ENCODE results near the gene SDK1. TPM values are rescaled to one million over a fixed set of nuclear protein-coding genes. Genes with fewer than 3 reads are reported as not detected.

Gene SDK1
- total RNA-seq, 1 donor from 2014 or later, result 0.26 TPM

DNA sequence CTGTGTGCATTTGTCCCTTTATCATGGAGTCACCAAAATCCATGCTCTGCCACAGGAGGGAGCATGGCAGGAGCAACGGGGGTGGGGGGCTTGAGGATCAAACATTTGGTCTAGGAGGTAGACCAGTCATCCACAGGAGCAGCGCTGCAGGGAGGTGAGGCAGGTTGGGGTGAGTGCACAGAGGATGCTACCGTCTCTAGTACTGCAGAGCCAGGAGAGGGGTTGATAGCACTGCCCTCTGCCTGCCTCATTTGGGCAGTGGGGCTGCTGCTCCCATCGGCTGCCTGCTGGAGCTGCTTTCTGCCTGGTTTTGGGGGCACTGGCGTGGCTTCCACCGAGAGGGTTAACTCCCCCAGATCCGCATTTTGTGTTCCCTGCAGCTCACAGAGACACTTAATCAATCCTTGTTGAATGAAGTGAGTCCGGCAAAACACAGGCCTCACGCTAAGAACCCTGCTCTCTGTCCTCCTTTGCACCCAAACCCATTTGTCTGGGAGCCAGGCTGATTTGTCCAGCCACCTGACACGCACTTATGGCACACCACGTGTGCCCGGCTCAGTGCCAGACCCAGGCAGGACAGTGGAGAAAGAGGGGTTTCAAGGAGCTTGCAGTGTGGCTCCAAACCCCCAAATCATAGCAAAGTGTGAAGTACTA, 854.0 kb downstream of the SDK1 start:
- DNase-seq (ENCODE audit: low read depth), result no peak
- TF ChIP-seq, protein P1, sequence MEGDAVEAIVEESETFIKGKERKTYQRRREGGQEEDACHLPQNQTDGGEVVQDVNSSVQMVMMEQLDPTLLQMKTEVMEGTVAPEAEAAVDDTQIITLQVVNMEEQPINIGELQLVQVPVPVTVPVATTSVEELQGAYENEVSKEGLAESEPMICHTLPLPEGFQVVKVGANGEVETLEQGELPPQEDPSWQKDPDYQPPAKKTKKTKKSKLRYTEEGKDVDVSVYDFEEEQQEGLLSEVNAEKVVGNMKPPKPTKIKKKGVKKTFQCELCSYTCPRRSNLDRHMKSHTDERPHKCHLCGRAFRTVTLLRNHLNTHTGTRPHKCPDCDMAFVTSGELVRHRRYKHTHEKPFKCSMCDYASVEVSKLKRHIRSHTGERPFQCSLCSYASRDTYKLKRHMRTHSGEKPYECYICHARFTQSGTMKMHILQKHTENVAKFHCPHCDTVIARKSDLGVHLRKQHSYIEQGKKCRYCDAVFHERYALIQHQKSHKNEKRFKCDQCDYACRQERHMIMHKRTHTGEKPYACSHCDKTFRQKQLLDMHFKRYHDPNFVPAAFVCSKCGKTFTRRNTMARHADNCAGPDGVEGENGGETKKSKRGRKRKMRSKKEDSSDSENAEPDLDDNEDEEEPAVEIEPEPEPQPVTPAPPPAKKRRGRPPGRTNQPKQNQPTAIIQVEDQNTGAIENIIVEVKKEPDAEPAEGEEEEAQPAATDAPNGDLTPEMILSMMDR (IDR thresholded peaks at IDR 0.05; ENCODE audit: insufficient read depth, low read length, severe bottlenecking), result no peak
- FAIRE-seq, result no peak
- Histone ChIP-seq H3K4me3 (ENCODE audit: low read depth, low read length) (no peak overlapping the region), H3K27me3 (ENCODE audit: control insufficient read depth, insufficient read depth, low read length) (no peaks in the 10 kb centered on the region), H3K36me3 (ENCODE audit: control insufficient read depth, insufficient read depth, low read length) (no peaks in the 10 kb centered on the region)

DNA sequence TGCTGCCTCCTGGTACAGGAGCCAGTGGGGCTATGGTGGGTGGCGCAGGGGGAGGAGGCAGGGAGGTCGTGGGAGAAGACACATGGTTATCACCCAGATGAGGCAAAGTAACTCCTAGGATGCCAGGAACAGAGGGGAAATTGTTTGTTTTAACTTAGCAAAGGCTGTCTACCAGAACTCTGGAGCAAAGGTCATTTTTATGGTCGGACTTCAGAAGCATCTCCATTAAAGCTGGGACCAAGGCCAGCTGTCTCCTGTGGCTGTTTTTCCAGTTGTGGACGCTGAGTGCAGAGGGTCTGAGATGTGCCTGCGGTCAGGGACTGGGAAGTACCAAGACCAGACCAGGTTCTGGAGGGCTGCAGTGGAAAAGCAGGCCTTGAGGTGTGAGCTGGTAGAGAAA, 855.1 kb downstream of the SDK1 start:
- DNase-seq (ENCODE audit: low read depth), result no peak
- FAIRE-seq, result no peak
- no peaks in the 10 kb centered on the region for H3K36me3 ChIP-seq (ENCODE audit: control insufficient read depth, insufficient read depth, low read length)
- H3K27me3 ChIP-seq (ENCODE audit: control insufficient read depth, insufficient read depth, low read length), result no peaks in the 10 kb centered on the region
- no peak overlapping the region for H3K4me3 ChIP-seq (ENCODE audit: low read depth, low read length)
- TF ChIP-seq, protein P1 (IDR thresholded peaks at IDR 0.05; ENCODE audit: insufficient read depth, low read length, severe bottlenecking), result no peak

DNA sequence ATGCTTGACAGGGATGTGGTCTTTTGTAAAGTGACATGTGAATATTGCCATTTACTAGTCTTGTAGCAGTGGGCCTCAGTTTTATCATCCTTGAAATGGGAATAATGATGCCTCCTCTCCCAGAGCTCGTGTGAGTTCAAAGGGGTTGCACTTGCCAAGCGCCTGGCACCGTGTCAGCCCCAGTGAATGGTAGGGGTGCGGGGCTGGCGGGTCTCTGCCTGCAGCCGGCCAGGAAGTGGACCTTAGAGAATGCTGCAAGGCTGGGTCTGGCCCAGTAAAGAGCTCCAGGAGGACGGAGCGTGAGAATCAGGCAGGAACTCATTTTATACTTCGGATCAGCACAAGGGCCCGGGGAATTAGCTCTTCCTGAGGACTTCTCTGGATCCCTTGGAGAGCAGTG, 856.6 kb downstream of the SDK1 start:
- FAIRE-seq (no peak), DNase-seq (ENCODE audit: low read depth) (no peak)
- no peaks in the 10 kb centered on the region for H3K36me3 ChIP-seq (ENCODE audit: control insufficient read depth, insufficient read depth, low read length)
- no peaks in the 10 kb centered on the region for H3K27me3 ChIP-seq (ENCODE audit: control insufficient read depth, insufficient read depth, low read length)
- H3K4me3 ChIP-seq (ENCODE audit: low read depth, low read length), result no peak overlapping the region
- TF ChIP-seq, protein P1 (IDR thresholded peaks at IDR 0.05; ENCODE audit: insufficient read depth, low read length, severe bottlenecking), result no peak

DNA sequence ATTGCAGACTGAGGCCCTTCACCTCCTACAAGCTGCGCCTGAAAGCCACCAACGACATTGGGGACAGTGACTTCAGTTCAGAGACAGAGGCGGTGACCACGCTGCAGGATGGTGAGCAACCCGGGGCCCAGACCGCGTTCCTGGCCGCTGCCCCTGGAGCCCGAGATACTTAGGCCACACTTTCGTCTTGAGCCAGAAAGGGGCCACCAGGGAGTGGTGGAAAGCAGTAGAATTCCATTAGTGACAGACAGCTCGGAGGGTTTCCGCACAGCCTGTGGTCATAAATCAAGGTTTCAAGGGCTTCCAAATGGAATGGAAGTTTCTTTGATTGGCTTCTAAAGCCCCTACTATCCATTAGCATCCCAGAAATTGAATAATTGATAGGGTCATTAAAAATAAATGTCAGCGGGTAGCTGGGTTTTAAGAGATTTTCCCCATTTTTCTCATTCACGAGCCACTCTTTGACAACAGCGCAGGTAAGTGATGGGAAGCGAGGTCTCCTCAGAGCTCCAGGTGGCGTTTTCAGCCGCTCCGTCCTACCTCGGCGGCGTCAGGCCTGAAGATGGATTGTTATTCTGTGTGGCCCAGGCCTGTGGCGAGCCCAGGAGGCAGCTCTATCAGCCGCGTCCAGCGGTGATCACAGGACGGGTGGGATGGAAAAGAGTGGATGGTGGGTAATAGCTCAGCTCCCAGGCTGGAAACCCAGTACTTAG, 857.5 kb downstream of the SDK1 start:
- TF ChIP-seq, protein P1 (IDR thresholded peaks at IDR 0.05; ENCODE audit: insufficient read depth, low read length, severe bottlenecking), result no peak
- DNase-seq (ENCODE audit: low read depth), result no peak
- H3K4me3 ChIP-seq (ENCODE audit: low read depth, low read length), result no peak overlapping the region
- FAIRE-seq, result no peak
- H3K36me3 ChIP-seq (ENCODE audit: control insufficient read depth, insufficient read depth, low read length), result no peaks in the 10 kb centered on the region
- H3K27me3 ChIP-seq (ENCODE audit: control insufficient read depth, insufficient read depth, low read length), result no peaks in the 10 kb centered on the region

DNA sequence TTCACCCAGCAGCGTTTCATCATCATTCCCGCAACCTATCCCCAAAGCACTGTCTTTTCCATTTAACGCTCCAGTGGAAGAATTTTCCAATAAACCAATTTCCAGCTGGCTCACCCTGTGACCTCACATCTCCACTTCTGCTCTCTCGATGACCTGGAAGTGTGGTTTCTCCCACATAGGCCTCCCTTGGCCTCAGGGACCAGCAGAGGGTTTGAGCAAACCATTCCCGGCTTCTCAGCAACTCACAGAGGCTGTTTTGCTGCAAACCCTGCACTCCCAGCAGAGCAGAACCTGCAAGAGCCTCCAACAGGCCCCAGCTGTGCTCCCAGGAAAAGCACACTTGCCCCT, 858.1 kb downstream of the SDK1 start:
- no peaks in the 10 kb centered on the region for H3K36me3 ChIP-seq (ENCODE audit: control insufficient read depth, insufficient read depth, low read length)
- H3K27me3 ChIP-seq (ENCODE audit: control insufficient read depth, insufficient read depth, low read length), result no peaks in the 10 kb centered on the region
- no peak overlapping the region for H3K4me3 ChIP-seq (ENCODE audit: low read depth, low read length)
- DNase-seq (ENCODE audit: low read depth) (no peak), FAIRE-seq (no peak)
- TF ChIP-seq, protein P1 (IDR thresholded peaks at IDR 0.05; ENCODE audit: insufficient read depth, low read length, severe bottlenecking), result no peak
